ENCODE results near the gene ACTL6B.

DNA sequence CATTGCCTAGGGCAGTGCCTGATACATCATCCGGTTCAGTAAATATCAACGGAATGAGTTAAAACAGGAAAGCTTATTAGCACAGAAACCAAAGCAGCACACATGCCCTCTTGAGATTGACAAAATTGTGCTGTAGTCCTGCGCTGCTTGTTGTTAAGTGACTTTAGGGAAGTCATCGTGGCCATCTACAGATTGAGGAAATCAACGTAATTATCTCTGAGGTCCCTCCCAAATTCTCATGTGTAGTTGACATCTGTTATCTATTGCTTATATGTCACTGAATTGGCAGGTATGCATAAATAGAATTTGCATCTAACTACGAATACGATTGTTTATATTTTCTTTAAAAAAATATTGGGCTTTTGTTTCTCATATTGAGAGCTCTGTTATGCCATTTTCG lies 13.8 kb upstream of the ACTL6B start:
- TF ChIP-seq ZNF274 (IDR thresholded peaks at IDR 0.05; ENCODE audit: low read depth, low read length) = no peak
- TF ChIP-seq YY1 (IDR thresholded peaks at IDR 0.05; ENCODE audit: insufficient read depth, insufficient read length) = no peak
